ENCODE data around the gene ARID1A.

DNA sequence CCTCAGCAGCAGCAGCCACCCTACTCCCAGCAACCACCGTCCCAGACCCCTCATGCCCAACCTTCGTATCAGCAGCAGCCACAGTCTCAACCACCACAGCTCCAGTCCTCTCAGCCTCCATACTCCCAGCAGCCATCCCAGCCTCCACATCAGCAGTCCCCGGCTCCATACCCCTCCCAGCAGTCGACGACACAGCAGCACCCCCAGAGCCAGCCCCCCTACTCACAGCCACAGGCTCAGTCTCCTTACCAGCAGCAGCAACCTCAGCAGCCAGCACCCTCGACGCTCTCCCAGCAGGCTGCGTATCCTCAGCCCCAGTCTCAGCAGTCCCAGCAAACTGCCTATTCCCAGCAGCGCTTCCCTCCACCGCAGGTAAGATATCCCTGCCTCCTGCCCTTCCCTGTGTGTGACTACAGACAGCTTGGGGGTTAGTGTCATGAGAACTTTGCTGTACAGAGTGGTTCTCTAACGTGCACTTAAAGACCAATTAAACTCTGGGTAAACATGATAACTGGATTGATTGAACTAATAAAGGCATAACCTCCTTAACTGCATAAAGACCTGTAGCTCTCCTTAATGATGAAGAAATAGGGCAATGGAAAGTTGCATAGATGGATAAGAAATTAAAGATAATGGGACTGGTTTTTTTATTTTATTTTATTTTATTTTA, 35.6 kb downstream of the ARID1A start:
- no peak for TF ChIP-seq GATA3 (IDR thresholded peaks at IDR 0.05; ENCODE audit: low read depth, low read length)
- TF ChIP-seq GATA2 (IDR thresholded peaks at IDR 0.05; ENCODE audit: low read depth, low read length) = no peak
